GM21576 (cell line): ENCODE results near the gene COPG2.
"Not testable (repeated sequence)": the region's sequence is repeated elsewhere in the genome, so short reads cannot be mapped to it uniquely, and the experiment has no call there.

Experiments
- ATAC-seq: cut with Tn5 transposase; IDR thresholded peaks from one replicate; pipeline ENCODE4 v1.9.1; 2021; ENCODE audit warnings: mild to moderate bottlenecking, moderate library complexity; ENCODE audit not compliant: unreplicated experiment

Gene COPG2

DNA sequence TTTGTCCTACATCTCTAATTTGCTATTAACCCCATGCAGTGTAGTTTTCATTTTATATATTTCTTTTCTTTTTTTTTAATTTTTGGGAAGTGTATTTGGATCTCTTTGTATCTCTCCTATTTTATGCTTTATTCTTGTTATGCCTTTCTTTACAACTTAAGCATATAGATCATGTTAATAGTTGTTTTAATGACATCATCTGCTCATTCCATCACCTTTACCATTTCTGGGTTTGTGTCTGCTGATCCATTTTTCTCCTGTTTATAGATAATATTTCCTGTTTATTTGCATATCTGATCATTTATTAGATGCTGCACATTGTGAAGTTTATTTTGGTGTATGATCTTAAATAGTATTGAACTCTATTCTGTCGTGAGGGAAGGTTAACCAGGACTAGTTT lies 13.7 kb downstream of the COPG2 start:
- no peak for ATAC-seq

DNA sequence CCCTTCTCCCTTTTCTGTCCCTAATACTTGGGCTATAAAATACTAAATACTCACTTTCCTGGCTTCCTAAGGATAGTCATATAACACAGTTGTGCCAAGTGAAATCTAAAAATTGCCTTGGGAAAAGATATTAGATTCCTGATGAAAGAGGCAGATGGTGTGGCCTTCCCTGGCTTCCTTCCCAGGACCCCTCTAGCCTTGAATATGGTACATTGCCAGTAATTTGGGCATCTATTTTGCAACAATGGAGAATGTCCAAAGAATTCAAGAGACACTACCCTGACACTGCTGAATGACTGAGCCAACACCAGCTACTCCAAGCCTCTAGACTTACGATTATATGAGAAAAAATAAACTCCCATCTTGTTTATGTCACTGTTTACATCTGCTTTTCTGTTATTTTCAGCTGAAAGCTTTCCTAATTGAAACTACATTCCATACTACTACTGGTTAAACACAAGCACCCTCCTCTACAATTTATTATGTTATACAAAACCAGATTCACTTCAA lies 17.9 kb downstream of the COPG2 start:
- ATAC-seq: no peak

DNA sequence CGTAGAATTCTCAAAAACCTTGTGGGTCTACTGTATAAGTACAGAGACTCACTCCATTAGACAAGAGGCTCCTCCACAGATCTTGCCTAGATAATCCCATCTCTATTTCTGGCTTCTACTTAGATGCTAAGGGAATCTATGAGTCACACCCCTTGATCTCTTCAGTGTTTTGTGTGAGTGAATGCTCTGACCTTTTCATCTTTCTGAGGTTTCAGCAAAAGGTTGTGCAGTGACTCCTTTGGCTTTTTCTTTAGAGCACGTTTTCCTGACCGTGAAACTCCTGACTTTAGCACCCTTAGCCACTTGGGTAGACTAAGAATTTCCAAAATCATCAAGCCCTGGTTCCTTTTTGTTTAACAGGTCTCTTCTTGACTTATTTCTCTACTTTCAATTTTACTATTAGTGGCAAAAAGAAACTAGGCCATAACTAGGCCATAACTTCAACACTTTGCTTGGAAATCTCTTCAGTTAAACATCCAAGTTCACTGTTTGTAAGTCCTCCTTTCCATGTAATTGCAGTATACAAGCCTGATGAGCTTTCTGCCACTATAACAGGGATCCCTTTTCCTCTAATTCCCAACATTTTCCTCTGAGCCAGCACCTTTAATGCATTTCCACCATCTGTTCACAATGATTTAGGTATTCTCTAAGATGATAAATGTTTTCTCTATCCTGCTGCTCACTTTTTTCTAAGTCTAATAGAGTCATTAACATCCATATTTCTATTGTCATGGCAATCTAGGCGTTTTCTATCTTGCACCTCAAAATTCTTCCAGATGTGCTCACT lies 19.4 kb downstream of the COPG2 start:
- no peak for ATAC-seq

DNA sequence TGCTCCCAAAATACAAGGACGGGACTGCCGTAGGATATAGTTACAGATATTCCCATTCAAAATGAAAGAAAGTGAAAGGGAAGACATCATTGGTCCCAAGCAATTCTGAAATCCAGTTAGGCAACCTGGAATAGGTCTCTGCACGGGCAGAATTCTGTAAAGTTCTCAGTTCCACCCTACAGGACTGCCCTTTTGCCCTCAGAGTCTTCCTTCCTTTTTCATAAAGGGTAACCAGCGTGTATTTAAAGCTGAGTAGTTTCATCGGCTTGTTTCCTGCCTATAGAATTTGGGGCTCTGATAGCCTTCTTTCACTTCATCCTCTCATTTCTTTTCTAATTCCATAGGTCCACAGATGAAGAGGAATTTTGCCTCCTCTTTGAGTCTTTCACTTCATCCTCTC lies 20.0 kb downstream of the COPG2 start:
- no peak for ATAC-seq

DNA sequence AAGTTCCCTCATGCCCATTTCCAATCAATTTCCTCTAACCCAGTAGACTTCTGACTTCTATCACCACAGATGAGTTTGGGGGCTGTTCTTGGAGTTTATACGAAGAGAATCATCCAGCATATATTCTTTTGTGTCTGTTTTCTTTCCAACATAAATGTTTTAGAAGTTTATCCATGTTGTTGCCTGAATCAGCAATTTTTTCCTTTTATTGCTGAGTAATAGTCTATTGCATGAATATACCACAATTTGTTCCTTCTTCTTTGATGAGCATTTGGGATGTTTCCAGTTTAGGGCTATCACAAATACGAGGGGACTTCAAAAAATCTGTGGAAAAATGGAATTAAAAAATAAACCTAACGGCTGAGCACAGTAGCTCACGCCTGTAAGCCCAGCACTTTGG lies 26.2 kb downstream of the COPG2 start:
- ATAC-seq: no peak

DNA sequence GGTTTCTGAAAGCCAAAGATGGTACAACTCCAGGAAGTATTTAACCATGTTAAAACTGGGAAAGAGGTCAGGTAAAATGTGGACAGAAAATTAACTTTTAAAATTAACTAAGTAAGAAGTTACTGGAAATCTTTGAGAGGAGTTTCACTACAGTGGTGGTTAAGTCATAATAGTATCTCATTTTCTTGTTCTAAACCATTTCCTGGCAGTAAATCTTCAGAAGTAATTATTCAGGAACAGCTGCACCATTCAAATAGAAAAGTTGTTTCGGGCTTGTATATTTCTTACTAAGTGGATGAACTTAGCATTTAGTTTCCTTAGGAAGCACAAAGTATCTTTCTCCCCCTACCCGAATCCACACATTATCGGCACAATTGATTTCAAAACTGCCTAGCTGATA lies 27.1 kb downstream of the COPG2 start:
- ATAC-seq: no peak

DNA sequence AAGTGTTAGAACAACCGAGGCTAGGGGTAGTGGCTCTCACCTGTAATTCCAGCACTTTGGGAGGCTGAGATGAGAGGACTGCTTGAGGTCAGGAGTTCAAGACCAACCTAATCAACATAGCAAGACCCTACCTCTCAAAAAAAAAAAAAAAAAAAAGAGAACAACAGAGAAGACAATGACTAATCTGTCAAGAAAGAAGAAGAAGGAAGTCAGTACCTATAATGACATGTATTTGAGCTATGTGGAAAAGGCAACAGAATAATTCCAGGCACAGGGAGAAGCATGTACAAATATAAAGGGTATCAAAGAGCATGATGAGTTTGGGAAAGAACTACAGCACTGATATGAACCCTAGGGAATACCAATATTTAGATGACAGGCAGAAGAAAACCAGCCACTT lies 27.5 kb downstream of the COPG2 start:
- no peak for ATAC-seq

DNA sequence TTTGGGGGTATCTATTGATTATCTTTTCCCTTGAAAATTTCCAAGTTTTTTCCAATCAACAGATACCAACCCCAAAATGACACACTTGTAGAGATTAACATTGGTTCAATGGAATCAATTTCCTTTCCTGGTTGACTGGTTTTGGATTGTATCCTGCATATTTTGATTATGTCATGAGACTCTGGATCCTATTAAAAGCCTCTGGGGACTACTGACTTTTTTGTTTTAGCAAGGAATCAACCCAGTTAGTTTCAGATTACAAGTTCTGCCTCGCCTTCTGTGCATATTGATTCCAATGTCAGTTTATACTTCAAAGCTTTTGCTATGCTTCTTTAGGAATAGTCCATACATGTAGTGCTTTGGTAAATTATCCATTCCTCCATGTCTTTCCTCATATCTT lies 29.2 kb downstream of the COPG2 start:
- no peak for ATAC-seq

DNA sequence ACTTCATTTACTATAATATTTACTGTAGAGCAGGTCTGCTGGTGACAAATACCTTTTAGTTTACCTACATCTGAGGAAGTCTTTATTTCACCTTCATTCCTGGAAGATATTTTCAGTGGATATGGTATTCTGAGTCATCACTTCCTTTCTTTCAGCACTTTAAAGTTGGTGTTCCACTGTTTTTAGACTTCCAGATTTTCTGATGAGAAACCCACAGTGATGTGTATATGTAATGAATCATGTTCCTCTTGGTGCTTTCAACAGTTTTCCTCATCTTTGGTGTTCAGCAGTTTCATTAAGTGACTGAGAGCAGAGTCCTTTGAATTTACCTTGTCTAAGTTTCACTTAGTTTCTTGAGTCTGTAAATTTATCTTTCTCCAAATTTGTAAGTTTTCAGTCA lies 36.4 kb downstream of the COPG2 start:
- ATAC-seq: no peak

DNA sequence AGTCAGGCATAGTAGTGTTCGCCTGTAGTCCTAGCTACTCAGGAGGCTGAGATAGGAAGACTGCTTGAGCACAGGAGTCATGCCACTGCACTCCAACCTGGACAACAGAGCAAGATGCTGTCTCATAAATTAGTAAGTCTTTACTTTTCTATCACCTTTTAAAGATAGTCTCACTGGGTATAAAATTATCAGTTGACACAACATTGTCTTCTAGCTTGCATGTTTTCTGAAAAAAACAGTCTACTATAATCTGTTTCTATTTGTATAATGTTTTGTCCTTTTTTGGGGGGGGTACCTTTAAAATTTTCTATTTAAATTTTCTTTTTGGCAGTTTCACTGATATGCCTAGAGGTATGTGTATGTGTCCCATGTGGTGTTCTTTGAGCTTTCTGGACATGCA lies 39.6 kb downstream of the COPG2 start:
- ATAC-seq: no peak

DNA sequence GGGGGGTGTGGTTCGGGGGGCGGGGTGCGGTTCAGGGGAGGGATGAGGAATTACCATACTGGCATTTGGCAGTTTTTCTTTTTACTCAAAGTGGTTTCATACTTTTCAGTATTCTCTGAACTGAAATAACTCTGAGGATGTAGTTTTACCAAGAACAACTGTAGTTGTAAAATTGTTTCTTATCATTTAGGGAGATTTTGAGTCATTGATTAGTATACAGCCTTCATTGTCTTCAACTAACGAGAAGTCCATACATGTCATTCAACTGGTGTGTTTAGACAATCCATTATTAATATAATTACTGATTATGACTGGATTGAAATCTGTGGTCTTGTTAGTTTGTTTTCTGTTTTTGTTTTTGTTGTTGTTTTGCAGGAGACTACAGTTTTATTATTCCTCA lies 40.8 kb downstream of the COPG2 start:
- no peak for ATAC-seq

DNA sequence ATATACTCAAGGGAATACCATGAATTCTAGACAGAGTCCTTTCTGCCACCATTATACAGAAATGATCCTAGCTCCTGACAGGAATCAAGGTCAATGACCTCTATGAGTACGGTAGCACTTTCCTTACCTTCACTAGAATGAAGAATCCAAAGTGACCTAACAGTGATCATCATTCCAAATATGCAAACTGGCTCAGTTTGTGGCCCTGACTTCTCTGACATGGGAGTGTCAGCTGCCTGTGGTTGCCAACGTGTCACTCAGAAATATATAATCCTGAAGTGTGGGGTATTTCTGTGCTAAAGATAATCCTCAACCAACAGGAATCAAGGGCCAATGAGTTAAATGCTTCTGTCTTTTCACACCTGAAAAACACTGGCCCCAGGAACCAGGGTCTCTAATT lies 45.7 kb downstream of the COPG2 start:
- no peak for ATAC-seq

DNA sequence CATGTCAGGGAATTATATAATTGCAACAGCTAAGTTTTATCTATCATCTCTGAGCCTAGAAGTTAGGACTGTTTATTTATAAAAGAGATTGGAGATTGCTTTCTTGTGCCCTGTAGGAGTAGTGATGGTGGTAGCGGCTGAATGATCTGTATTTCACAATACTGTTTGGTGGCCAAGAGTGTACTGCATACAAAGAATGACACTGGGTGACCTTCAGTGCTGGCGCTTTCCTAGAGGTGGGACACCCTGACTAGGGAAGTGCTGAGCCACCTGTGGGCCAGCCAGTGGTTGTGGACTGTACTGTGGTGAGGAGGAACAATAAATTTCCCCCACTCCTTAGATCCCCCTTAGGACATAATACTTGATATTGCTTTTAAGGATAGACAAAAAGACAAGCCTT lies 53.0 kb downstream of the COPG2 start:
- no peak for ATAC-seq

DNA sequence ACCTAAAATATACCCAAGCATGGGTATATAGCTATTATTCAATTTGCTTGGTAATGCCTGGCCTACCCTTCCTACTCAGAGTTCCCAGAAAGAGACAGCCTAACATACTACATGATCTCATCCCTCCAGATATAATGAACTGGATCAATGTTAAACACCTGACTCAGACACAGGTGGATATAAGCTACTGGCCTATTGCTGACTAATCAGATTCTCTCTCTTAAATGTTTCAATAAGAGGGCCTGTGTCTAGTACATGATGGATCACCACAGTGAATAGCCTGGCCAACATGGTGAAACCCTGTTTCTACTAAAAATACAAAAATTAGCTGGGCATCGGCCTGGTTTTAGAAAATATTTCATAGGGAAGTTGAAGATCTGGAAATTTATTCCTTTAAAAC lies 54.1 kb downstream of the COPG2 start:
- ATAC-seq: no peak

DNA sequence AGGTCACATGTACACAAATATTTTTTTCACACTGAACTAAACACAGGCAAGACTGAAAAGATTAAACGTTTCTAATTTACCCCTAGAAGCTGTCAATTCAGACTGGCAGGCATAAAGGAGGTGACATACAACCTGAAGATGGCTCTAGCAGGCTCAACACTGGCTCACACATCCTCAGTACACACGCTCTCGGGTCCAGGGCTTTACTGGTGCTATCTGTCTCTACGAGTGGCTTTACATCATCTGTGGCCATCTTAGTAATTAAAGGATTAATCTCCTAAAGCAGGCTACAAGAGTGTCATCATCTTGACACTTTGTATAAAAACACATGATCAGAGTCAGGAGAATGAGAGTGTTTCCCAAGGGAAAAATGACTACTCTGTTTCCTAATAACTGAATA lies 57.3 kb downstream of the COPG2 start:
- ATAC-seq: no peak

DNA sequence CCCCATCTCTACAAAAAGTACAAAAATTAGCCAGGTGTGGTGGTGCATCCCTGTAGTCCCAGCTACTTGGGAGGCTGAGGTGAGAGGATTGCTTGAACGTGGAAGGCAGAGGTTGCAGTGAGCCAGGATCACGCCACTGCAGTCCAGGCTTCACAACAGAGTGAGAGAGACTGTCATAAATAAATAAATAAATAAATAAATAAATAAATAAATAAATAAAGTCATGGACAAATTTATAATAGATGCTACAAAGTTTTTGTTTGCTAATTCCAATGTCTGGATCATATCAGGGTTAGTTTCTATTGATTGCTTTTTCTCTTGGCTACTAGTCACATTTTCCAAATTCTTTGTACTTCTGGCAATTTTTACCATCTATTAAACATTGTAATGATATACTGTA lies 61.5 kb downstream of the COPG2 start:
- ATAC-seq: not testable (repeated sequence)

DNA sequence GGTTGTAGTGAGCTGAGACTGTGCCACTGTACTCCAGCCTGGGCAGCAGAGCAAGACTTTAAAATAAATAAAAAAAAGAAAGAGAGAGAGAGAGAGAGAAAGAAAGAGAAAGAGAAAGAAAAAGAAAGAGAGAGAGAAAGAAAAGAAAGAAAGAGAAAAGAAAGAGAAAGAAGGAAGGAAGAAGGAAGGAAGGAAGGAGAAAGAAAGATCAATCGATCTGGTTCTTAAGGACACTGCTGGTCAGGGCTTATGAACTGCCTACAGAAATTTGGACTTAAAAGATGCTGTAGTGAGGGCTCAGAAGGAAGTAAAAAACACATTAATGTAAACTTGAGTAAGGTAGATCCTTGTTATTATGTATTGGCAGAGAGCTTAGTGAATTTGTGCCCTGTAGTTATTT lies 62.4 kb downstream of the COPG2 start:
- ATAC-seq: no peak

DNA sequence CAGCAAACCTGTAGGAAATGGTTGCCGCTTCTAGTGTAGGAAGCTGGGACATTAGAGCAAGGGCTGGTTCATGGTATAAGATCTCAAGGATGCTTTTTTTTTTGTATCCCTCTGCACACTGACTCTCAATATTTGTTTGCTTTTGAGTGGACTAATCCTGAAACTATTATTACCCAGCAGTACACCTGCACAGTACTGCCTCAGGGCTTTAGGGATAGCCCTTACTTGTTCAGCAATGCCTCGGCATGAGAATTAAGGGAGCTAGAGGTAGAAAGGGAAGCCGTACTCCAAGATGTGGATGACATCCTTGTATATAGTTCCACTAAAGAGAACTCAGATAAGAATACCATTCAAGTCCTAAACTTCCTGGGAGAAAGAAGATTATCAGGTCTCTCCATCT lies 70.5 kb downstream of the COPG2 start:
- no peak for ATAC-seq

DNA sequence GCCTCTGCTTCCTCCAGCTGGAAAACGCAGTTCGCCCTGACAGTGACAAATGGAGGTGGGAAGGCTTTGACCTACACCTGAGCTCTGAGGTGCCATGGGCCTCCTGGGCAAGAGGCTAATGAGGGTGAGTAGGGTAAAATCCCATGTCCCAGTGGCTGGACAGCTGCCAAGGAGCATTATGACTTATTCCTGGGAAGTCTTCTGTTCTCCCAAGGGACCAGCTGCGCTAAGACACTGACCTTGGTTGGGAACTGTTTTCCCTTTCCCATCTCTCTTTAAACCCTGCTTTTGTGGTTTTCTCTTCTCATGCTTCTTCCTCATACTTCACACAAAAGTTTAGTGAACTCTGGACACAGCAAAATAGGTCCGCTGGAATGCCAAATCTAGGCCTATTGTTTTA lies 72.6 kb downstream of the COPG2 start:
- ATAC-seq: no peak

DNA sequence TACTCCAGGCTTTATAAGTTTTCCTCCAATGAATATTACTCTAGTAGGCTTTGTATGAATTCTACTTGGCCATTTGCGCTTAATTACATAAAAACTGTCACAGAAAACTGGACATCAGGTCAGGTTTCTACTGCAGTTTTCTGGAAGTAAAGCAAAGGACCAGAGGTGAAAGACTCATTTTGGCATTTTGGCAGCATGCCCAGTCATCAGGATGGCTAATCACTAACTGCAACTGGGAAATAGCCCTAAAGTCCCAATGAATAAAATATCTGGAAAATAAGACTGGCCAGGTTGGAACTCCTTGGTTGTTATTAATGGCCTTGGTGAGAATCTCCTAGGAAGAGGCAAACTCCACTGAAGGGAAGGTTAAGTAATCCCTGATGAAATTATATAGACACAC lies 75.5 kb downstream of the COPG2 start:
- no peak for ATAC-seq

DNA sequence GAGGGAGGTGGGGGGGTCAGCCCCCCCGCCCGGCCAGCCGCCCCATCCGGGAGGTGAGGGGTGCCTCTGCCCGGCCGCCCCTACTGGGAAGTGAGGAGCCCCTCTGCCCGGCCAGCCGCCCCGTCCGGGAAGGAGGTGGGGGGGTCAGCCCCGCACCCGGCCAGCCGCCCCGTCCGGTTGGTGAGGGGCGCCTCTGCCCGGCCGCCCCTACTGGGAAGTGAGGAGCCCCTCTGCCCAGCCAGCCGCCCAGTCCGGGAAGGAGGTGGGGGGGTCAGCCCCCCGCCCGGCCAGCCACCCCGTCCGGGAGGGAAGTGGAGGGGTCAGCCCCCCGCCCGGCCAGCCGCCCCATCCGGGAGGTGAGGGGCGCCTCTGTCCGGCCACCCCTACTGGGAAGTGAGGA lies 77.1 kb downstream of the COPG2 start:
- ATAC-seq: not testable (repeated sequence)

DNA sequence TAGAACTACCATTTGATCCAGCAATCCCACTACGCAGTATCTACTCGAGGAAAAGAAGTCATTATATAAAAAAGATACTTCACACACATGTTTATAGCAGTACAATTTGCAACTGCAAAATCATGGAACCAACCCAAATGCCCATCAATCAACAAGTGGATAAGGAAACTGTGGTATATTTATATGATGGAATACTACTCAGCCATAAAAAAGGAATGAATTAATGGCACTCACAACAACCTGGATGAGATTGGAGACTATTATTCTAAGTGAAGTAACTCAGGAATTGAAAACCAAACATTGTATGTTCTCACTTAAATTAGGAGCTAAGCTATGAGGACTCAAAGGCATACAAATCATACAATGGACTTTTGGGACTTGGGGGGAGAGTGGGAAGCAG lies 82.6 kb downstream of the COPG2 start:
- not testable (repeated sequence) for ATAC-seq

DNA sequence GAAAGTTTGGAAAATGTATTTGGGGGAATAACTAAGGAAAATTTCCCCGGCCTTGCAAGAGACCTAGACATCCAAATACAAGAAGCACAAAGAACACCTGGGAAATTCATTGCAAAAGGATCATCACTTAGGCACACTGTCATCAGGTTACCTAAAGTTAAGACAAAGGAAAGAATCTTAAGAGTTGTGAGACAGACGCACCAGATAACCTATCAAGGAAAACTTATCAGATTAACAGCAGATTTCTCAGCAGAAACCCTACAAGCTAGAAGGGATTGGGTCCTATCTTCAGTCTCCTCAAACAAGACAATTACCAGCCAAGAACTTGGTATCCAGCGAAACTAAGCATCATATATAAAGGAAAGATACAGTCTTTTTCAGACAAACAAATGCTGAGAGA lies 93.4 kb downstream of the COPG2 start:
- ATAC-seq: not testable (repeated sequence)
